K562 treated with DMSO at 1 percent for 4 hours (cell line): ENCODE data around the gene CLDN9. TPM values are rescaled to one million over a fixed set of nuclear protein-coding genes. Genes with fewer than 3 reads are reported as not detected.

Experiments
- total RNA-seq: library from RNA; unstranded; fragments of 300-600 nt; gene quantifications from 2 replicates; pipeline ENCODE4 v1.2.3, GENCODE V29; 2022; ENCODE audit not compliant: insufficient read depth

The CLDN9 gene
- 3.2 and 4.8 TPM in 2 replicates for total RNA-seq

GRCh38 chr16:3012828-3013420 is at the start of gene CLDN9:
Gene CLDN9, plus strand, starts transcription at chr16:3012923. Its CDS starts 440 bp downstream, at chr16:3013363.

DNA sequence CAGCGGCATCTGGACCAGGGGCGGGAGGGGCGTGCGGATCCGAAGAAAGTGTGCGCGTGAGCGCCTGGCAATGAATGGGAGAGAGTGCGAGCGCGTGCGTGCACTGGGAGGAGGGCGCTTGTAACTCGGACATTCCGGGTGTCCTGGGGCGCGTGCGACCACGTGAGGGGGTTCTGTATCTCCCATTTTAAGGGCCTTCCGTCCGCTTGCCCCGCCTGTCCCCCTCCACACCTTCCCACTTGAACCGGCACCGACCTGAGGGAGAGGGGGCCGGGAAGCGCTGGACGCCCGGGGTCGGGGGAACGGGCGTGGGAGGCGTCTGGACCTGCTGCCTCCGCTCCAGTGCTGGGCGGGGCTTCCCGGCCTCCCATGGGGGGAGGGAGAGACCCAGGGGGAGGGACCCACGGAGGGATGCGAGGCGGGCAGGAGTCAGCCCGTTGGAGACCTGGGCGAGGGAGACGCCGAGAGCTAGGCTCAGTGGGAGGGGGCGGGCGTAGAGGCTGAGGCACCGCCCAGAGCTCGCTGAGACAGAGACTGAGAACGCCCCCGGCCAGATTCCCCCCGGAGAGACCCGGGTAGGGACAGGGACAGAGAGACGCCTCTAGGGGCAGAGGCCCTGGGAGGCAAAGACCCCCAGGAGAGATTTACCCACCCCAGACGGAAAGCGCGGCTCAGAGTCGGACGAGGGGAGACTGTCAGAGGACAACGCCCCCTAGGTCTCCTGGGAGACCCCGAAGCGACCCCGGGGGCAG is 48.8 kb upstream of the CLDN9 start, which contains the start of gene KREMEN2:
Gene KREMEN2 (plus strand): TSS at position 553 of the 752 bp plus-strand sequence. CDS start 246 bp downstream, outside the sequence.

DNA sequence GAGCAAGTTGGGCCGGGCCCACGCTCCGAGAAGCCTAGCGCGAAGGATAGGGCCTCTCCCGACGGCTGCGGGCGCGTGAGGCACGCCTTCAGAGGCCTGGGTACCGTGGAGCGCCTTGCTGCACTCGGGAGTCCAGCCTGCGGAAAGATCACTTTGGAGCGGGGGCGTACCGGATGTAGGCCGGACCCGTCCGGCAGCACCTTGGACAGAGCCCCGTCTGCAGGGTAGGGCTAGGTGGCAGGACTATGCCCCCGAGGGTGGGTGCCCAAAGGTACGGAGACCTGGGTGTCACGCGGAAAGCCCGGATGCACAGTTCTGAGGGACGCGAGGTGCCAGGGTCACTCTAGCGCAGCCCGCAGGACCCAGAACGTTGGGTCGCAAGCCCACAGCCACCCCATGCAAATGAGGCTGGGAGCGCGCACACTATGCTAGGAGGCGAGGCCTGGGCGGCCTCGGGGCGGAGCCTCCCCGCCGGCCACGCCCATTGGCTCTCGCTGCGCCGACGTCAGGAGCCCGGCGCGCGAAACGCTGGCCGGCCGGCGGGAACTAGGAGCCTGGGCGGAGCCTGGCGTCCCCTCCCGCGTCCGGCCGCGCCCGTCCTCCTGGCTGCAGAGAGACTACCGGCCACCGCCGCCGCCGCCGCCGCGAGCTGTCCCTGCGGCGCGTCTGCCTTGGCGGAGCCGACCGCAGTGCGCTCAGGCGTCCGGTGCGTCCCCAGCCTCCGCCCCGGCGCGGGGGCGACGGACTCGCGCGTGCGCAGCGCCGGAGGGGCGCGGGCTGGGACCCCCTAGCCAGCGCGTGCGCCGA is 43.8 kb upstream of the CLDN9 start, which contains the start of gene PAQR4:
Gene PAQR4 (plus strand): TSS at position 611 of the 807 bp plus-strand sequence. CDS start 327 bp downstream, outside the sequence.

DNA sequence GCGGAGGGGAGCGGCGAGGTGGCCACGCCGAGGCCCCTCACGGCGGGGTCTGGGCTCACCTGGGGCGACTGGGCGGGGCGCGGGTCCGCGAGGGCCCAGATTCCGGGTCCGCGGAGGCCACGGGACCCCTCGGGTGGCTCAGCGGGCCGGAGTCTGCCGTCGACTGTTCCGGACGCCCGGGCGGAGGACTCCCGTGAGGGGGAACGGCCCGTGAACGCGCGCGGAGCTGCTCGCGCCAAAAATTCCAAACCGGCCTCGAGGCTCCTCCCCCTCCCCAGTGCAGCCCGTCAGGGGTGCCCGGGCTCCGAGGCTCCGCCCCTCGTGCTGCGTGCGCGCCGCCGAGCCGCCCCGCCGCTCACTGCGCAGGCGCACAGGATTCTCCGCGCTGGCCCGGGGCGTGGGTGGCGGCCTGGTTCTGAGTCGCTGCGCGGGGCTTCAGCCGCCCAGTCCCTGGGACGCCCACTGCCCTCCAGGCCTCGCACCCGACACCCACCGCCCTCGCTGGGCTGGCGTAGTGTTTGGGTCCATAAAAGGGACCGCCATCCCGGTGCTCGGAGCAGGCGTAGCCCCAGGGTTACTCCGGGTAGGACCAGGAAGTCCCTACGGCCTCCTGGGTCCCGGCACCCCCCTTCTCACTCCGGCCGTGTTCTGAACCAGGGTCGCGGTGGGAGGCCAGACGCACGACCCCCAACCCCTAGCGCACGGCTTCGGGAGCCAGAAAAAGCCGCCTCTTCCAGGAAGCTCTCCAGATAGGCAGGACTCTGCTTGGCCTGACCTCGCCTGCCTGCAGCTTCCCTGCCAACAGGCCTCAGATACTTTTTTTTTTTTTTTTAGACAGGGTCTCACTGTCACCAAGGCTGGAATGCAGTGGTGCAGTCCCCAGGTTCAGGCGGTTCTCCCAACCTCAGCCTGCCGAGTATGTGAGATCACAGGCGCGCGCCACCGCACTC is 32.2 kb upstream of the CLDN9 start, which contains the start of gene PKMYT1:
Gene PKMYT1 (minus strand): TSS at position 220 of the 950 bp plus-strand sequence. CDS start 789 bp downstream, outside the sequence.

DNA sequence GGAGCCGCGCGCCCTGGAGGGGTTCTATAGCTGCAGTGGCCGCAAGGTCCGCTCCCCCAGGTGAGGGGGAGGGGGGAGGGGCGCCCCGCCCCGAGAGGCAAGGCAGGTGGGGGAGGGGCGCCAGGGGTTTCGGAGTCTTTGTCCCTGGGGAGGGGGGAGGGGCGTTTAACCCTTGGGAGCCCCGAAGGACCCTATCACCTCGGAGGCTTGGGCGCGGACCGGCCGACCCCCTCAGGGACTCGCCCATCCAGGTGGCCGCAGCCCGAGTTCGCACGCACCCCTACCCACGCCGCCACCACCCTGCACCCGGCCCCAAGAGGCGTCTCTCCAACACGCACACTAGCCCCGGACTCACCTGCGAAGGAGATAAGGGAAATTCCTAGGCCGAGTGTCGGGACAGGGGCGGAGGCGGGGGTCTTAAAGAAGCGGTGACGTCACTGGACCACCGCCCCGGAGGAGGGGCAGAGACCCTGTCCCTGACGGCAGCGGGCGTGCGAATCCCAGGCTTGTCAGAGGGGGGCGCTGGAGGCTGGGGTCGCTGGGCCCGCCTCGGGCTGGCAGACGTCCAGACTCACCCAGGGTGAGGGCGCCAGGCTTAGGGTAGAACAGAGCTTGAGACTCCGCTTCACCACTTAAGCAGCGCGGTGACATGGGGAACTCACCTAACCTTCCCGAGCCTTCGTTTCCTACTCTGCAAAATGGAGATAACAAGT is 5.2 kb downstream of the CLDN9 start, which contains the start of gene CLDN6:
Gene CLDN6 (minus strand): TSS at position 390 of the 713 bp plus-strand sequence. CDS start 2,162 bp downstream, outside the sequence.

GRCh38 chr16:3020247-3020603 is 7.5 kb downstream of the CLDN9 start, which contains the start of gene TNFRSF12A:
Gene TNFRSF12A, plus strand, starts transcription at chr16:3020368. Its CDS starts 30 bp downstream, at chr16:3020398.

GRCh38 chr16:3023669-3024478 is 11.2 kb downstream of the CLDN9 start, which contains the start of the genes HCFC1R1 and THOC6:
Gene HCFC1R1, minus strand, starts transcription at chr16:3023942. Its CDS starts 1 bp downstream, at chr16:3023941.
Gene THOC6, plus strand, starts transcription at chr16:3024035. Its CDS starts 292 bp downstream, at chr16:3024327.

GRCh38 chr16:3036726-3037315 is 24.1 kb downstream of the CLDN9 start, which contains the start of gene BICDL2:
Gene BICDL2, minus strand, starts transcription at chr16:3036944. Its CDS starts 1,448 bp downstream, at chr16:3035496.

DNA sequence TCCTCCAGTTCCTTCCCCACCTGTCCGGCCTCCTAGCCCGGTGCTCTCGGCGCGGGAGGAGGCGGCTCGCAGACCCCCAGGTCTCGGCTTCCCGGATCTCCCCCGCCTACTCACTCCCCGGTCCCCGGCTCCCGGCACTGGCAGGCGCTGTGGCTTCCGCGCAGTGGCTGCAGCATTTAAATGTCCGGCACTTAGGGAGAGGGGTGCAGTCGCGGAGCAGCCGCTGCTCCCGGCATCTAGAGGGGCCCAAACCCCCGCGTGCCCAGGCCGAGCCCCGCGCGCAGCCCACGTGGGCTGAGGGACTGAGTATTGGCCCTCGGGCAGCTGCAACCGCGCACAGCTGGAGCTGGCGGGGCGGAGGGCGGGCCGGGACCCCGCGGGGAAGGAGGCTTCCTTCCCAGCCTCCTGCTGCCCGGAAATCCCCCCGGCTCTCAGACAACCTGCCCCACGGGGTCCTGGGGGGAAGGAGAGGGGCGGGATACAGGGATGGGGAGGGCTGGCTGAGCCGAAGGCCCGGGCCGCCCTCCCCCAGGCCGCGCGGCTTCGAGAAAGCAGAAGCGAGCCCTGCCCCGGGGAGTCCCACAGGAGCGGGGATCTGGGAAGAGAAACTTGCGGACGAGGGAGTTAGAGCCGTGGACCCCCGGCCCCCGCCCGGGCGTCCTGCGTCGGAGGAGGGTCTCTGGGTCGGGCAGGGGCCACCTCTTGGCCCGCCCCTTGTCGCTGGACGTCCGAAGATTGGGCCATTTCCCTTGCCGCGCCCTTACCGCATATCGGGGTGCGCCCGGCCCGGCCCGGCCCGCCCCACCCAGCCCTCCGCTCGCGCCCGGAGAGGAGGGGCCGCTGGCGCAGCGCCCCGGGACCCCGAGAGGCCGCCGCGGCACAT is 33.3 kb downstream of the CLDN9 start, which contains the start of gene MMP25:
Gene MMP25 (plus strand): TSS at position 804 of the 883 bp plus-strand sequence. CDS start 357 bp downstream, outside the sequence.

Other genes with a start within 250 kb of the CLDN9 start
- gene ELOB, start 235.6 kb upstream of the CLDN9 start, total RNA-seq, result 201 and 221 TPM in 2 replicates
- gene PRSS33, start 225.4 kb upstream of the CLDN9 start, total RNA-seq, result not detected in 2 replicates
- gene PRSS41, start 214.5 kb upstream of the CLDN9 start, total RNA-seq, result not detected in 2 replicates
- 95.8 and 106 TPM in 2 replicates for gene PRSS21, start 195.7 kb upstream of the CLDN9 start, total RNA-seq
- gene ZG16B, start 182.6 kb upstream of the CLDN9 start, total RNA-seq, result 1.7 TPM in 1 of 2 replicates, not detected in the other
- gene PRSS22, start 154.8 kb upstream of the CLDN9 start, total RNA-seq, result not detected in 2 replicates
- 45.9 and 76.3 TPM in 2 replicates for gene FLYWCH2, start 129.7 kb upstream of the CLDN9 start, total RNA-seq
- gene FLYWCH1, start 101.0 kb upstream of the CLDN9 start, total RNA-seq, result 33.1 and 37.0 TPM in 2 replicates
- 1.1 and 2.0 TPM in 2 replicates for gene KREMEN2, start 48.6 kb upstream of the CLDN9 start, total RNA-seq
- 15.4 and 15.7 TPM in 2 replicates for gene PAQR4, start 43.6 kb upstream of the CLDN9 start, total RNA-seq
- 137 and 143 TPM in 2 replicates for gene PKMYT1, start 32.5 kb upstream of the CLDN9 start, total RNA-seq
- 0.75 and 1.1 TPM in 2 replicates for gene CLDN6, start 5.3 kb downstream of the CLDN9 start, total RNA-seq
- gene TNFRSF12A, start 7.4 kb downstream of the CLDN9 start, total RNA-seq, result 18.9 and 26.6 TPM in 2 replicates
- 29.9 and 38.3 TPM in 2 replicates for gene HCFC1R1, start 11.0 kb downstream of the CLDN9 start, total RNA-seq
- 53.0 and 55.1 TPM in 2 replicates for gene THOC6, start 11.1 kb downstream of the CLDN9 start, total RNA-seq
- gene BICDL2, start 24.0 kb downstream of the CLDN9 start, total RNA-seq, result not detected in 2 replicates
- not detected in 2 replicates for gene MMP25, start 33.6 kb downstream of the CLDN9 start, total RNA-seq
- 24.6 and 29.6 TPM in 2 replicates for gene IL32, start 52.7 kb downstream of the CLDN9 start, total RNA-seq
- not detected in 2 replicates for gene ZSCAN10, start 86.4 kb downstream of the CLDN9 start, total RNA-seq
- gene ZNF205, start 99.7 kb downstream of the CLDN9 start, total RNA-seq, result 22.9 and 23.2 TPM in 2 replicates
- 17.6 and 18.0 TPM in 2 replicates for gene ZNF213, start 122.1 kb downstream of the CLDN9 start, total RNA-seq
- gene OR1F1, start 175.3 kb downstream of the CLDN9 start, total RNA-seq, result not detected in 2 replicates
- 8.6 and 14.7 TPM in 2 replicates for gene ZNF200, start 222.2 kb downstream of the CLDN9 start, total RNA-seq
- gene MEFV, start 243.7 kb downstream of the CLDN9 start, total RNA-seq, result not detected in 2 replicates